Measurements from ENCODE around the gene ROCK1. TPM values are rescaled to one million over a fixed set of nuclear protein-coding genes. Genes with fewer than 3 reads are reported as not detected.

ROCK1 gene
- total and polyA plus RNA-seq, 2 of the 8 experiments (the other 6 are each of a cell fraction or from before 2014, with no cell fraction given), result 4.2 to 48.9 TPM

GRCh38 chr18:21073180-21073579 is 38.4 kb downstream of the ROCK1 start:
- no peak overlapping the region for H2AFZ ChIP-seq (ENCODE audit: low read length)
- H2BK120ac ChIP-seq (replicated peaks; ENCODE audit: low read depth, low read length), result no peak overlapping the region
- peaks cover 5% of the 10 kb centered on the region; the same call in 1 of the 2 replicates for H3K79me1 ChIP-seq (ENCODE audit: low read depth, low read length)
- H2BK5ac ChIP-seq (ENCODE audit: low read depth, low read length), result no peak overlapping the region
- TF ChIP-seq MAX (IDR thresholded peaks at IDR 0.05) (no peak), HDAC6 (IDR thresholded peaks at IDR 0.05; ENCODE audit: low read depth, low read length) (no peak), TCF12 (IDR thresholded peaks at IDR 0.05; ENCODE audit: low read depth, low read length) (no peak), BACH1 (IDR thresholded peaks at IDR 0.05; ENCODE audit: low read length) (no peak), KDM4A (IDR thresholded peaks at IDR 0.05; ENCODE audit: low read depth, low read length, severe bottlenecking) (no peak), SIX5 (IDR thresholded peaks at IDR 0.05; ENCODE audit: low read depth, low read length) (no peak), POLR2AphosphoS5 (IDR thresholded peaks at IDR 0.05; ENCODE audit: low read depth, low read length) (no peak), USF2 (IDR thresholded peaks at IDR 0.05; ENCODE audit: low read length) (no peak), SP4 (IDR thresholded peaks at IDR 0.05; ENCODE audit: low read length) (no peak), MAFK (IDR thresholded peaks at IDR 0.05; ENCODE audit: low read depth, low read length) (no peak), TEAD4 (IDR thresholded peaks at IDR 0.05; ENCODE audit: low read depth, low read length) (no peak), BRCA1 (IDR thresholded peaks at IDR 0.05; ENCODE audit: low read depth, low read length) (no peak), SUZ12 (IDR thresholded peaks at IDR 0.05; ENCODE audit: low read length) (no peak), GTF2F1 (IDR thresholded peaks at IDR 0.05; ENCODE audit: borderline replicate concordance, low read depth, low read length) (no peak)
- ChIA-PET CTCF (ENCODE audit: partially characterized antibody) (interaction anchor here (1.2 kb wide), 1 partner anchor 8 kb away, joined by 3 read pairs; no protein-coding TSS in a partner anchor), POLR2A (ENCODE audit: partially characterized antibody) (no interaction called here)
- FAIRE-seq (no peak), DNase-seq (ENCODE audit: low read depth in 1 of 2, low spot score in 2 of 2) (no peak)
- H2BK12ac ChIP-seq (ENCODE audit: low read depth, low read length), result no peak overlapping the region
- peaks cover 1% of the 10 kb centered on the region; the same call in 1 of the 2 replicates for H3K23me2 ChIP-seq (ENCODE audit: low read depth, low read length)
- H3K4me3 ChIP-seq (ENCODE audit: extremely low read depth in 1 of 4, insufficient read depth in 2 of 4, low read depth in 3 of 4, low read length in 4 of 4), result no peak overlapping the region
- H2AK5ac ChIP-seq (ENCODE audit: low read depth, low read length), result no peak overlapping the region
- H3K4ac ChIP-seq (replicated peaks; ENCODE audit: insufficient read length, low read depth, low read length), result no peak overlapping the region
- H3K56ac ChIP-seq (replicated peaks; ENCODE audit: insufficient read length, low read depth, low read length), result no peak overlapping the region
- no peaks in the 10 kb centered on the region for H3K9me3 ChIP-seq (ENCODE audit: insufficient read depth in 2 of 2, low read depth in 1 of 2, low read length in 1 of 2)
- peaks cover 3 to 66% of the 10 kb centered on the region in 2 experiments; a peak in 3 of 4 replicates for H3K79me2 ChIP-seq (ENCODE audit: control insufficient read depth in 1 of 2, insufficient read depth in 2 of 2, low read length in 2 of 2)
- H3K4me2 ChIP-seq (ENCODE audit: insufficient read depth in 1 of 2, low read depth in 2 of 2, low read length in 2 of 2), result no peak overlapping the region
- no peaks in the 10 kb centered on the region for H3K36me3 ChIP-seq (ENCODE audit: control insufficient read depth in 2 of 4, insufficient read depth in 4 of 4, low read length in 3 of 4)
- H3K18ac ChIP-seq (ENCODE audit: extremely low read depth, low read length), result no peak overlapping the region
- no peak overlapping the region for H3K14ac ChIP-seq (ENCODE audit: insufficient read length)
- H3K9ac ChIP-seq (replicated peaks in 1 of 4; ENCODE audit: extremely low read depth in 1 of 4, low read depth in 3 of 4, low read length in 3 of 4), result no peak overlapping the region
- no peak overlapping the region for H4K8ac ChIP-seq (ENCODE audit: extremely low read depth, insufficient read depth, low read length)
- no peak overlapping the region for H3K23ac ChIP-seq (ENCODE audit: insufficient read length)
- no peak overlapping the region for H4K91ac ChIP-seq (replicated peaks; ENCODE audit: insufficient read length, low read length)
- no peak overlapping the region for H4K5ac ChIP-seq (ENCODE audit: insufficient read length, low read depth, low read length)
- H3K27me3 ChIP-seq (replicated peaks in 1 of 4; ENCODE audit: control insufficient read depth in 3 of 4, extremely low read depth in 1 of 4, insufficient read depth in 3 of 4, low read length in 3 of 4), result no peaks in the 10 kb centered on the region
- no peak overlapping the region for H3K27ac ChIP-seq (ENCODE audit: low read depth, low read length)
- H3K4me1 ChIP-seq (replicated peaks in 1 of 4; ENCODE audit: control insufficient read depth in 3 of 4, insufficient read depth in 4 of 4, low read length in 3 of 4), result no peaks in the 10 kb centered on the region
- no peak overlapping the region for H2BK20ac ChIP-seq (ENCODE audit: low read length)
- H2BK15ac ChIP-seq (ENCODE audit: low read length), result no peak overlapping the region
- H4K20me1 ChIP-seq (replicated peaks in 1 of 2; ENCODE audit: control insufficient read depth in 1 of 2, insufficient read depth in 2 of 2, low read length in 2 of 2), result peaks cover 1 to 4% of the 10 kb centered on the region in 2 experiments

Measured in H1 (cell line).